Activated B cell treated with CpG ODN at 0.5 μM for 24 hours (primary cell): ENCODE data around the gene JAG1. TPM values are rescaled to one million over a fixed set of nuclear protein-coding genes. Genes with fewer than 3 reads are reported as not detected.

Experiments used
- ATAC-seq: fragments of 200-7000 bp; cut with Tn5 transposase; one replicate; pipeline ENCODE4 v1.10.0; 2021; ENCODE audit warnings: low read depth, mild to moderate bottlenecking, moderate library complexity
- CTCF ChIA-PET: fragments of 350-600 bp; sonication (Branson Sonifier 250); formaldehyde crosslinking; loops from one replicate; lab custom pipeline; 2021; ENCODE audit warnings: antibody characterized with exemption; lab: Charles Lee
- POLR2A ChIA-PET: fragments of 350-600 bp; sonication (Branson Sonifier 250); formaldehyde crosslinking; loops from one replicate; lab custom pipeline; 2021; ENCODE audit warnings: antibody characterized with exemption; lab: Charles Lee
- DNase-seq: peaks from one replicate; pipeline ENCODE4 v3.0.0; 2022
- H3K27ac Mint-ChIP-seq: one replicate; pipeline ENCODE4 v1.8.0; 2020; ENCODE audit warnings: mixed read lengths
- H3K27me3 Mint-ChIP-seq: one replicate; pipeline ENCODE4 v1.8.0; 2021; ENCODE audit warnings: mixed read lengths
- H3K36me3 Mint-ChIP-seq: one replicate; pipeline ENCODE4 v1.8.0; 2021; ENCODE audit warnings: low read depth, mixed read lengths
- H3K4me1 Mint-ChIP-seq: one replicate; pipeline ENCODE4 v1.8.0; 2021; ENCODE audit warnings: mixed read lengths
- H3K4me3 Mint-ChIP-seq: one replicate; pipeline ENCODE4 v1.8.0; 2020; ENCODE audit warnings: mild to moderate bottlenecking, mixed read lengths
- H3K9me3 Mint-ChIP-seq: one replicate; pipeline ENCODE4 v1.8.0; 2020; ENCODE audit warnings: mixed read lengths
- intact Hi-C: fragments of 100-400 bp; cut with micrococcal nuclease; formaldehyde crosslinking; loops from one replicate; pipeline ENCODE4 v1.15.1; 2024
- total RNA-seq: library from RNA; stranded (reverse); gene quantifications from 2 replicates; pipeline ENCODE4 v1.2.3, GENCODE V29; 2022
- TF ChIP-seq, protein P1 (sequence below): fragments of 200-600 bp; IDR thresholded peaks from one replicate; pipeline ENCODE4 v1.8.0; 2022; ENCODE audit warnings: antibody characterized with exemption, mild to moderate bottlenecking

JAG1 gene
- total RNA-seq, 1 donor from 2014 or later: not detected

DNA sequence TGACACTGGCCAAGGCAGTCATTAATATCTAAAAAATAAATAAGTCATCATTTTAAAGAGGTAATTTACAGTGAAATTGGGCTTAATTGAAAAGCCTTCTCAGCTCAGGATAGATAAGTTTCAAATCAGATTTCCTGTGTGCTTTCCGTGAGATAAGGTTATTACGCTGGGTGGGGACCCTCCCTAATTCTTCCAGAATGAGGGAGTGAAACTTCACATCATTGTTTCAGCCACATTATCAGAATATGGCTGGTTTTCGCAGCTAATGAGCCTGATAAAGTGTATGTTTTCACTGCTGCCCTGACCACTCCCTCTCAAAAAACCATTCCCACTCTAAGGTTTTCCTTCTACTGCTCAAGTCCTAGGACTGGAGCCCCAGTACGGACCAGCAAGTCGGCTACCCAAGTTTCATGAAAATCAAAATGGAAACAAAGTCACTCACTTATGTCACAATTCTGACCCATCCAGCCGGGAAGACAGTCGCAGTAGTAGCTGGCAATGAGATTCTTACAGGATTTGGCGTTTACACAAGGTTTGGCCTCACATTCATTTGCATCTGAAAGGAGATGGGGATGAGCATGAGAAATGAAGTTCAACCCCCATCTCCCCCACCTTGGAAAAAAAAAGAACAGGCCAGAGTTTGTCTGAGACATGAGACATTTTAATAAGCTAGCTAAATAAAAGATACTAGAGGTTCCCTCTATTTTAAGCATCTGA, 24.6 kb downstream of the JAG1 start:
- H3K27me3 Mint-ChIP-seq: peaks cover 17% of the 10 kb centered on the region
- ATAC-seq: no peak
- DNase-seq: no peak
- TF ChIP-seq, protein P1, sequence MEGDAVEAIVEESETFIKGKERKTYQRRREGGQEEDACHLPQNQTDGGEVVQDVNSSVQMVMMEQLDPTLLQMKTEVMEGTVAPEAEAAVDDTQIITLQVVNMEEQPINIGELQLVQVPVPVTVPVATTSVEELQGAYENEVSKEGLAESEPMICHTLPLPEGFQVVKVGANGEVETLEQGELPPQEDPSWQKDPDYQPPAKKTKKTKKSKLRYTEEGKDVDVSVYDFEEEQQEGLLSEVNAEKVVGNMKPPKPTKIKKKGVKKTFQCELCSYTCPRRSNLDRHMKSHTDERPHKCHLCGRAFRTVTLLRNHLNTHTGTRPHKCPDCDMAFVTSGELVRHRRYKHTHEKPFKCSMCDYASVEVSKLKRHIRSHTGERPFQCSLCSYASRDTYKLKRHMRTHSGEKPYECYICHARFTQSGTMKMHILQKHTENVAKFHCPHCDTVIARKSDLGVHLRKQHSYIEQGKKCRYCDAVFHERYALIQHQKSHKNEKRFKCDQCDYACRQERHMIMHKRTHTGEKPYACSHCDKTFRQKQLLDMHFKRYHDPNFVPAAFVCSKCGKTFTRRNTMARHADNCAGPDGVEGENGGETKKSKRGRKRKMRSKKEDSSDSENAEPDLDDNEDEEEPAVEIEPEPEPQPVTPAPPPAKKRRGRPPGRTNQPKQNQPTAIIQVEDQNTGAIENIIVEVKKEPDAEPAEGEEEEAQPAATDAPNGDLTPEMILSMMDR: no peak
- intact Hi-C loops: no loop called here
- no peak overlapping the region for H3K27ac Mint-ChIP-seq
- POLR2A ChIA-PET: no interaction called here
- no peaks in the 10 kb centered on the region for H3K36me3 Mint-ChIP-seq
- CTCF ChIA-PET: no interaction called here
- no peak overlapping the region for H3K4me3 Mint-ChIP-seq
- no peaks in the 10 kb centered on the region for H3K9me3 Mint-ChIP-seq
- no peaks in the 10 kb centered on the region for H3K4me1 Mint-ChIP-seq

DNA sequence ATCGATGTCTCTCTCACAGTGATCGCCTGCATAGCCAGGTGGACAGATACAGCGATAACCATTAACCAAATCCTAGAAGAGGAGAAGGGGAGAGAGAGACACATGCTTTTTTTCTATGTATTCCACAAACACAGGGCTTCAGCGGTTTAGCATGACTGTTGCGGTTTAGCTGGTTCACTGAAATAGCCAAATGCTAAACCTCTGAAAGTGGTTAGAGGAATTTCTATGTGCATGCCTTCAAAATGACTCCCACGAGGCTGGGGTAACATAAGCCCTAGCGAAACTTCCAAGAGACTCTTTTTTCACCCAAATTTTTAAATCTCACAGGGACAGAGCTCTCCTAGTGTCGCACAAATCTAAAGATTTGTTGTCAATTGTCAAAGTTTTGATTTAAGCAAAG, 25.1 kb downstream of the JAG1 start:
- H3K36me3 Mint-ChIP-seq: no peaks in the 10 kb centered on the region
- no peak overlapping the region for H3K27ac Mint-ChIP-seq
- H3K9me3 Mint-ChIP-seq: no peaks in the 10 kb centered on the region
- CTCF ChIA-PET: no interaction called here
- DNase-seq: no peak
- intact Hi-C loops: no loop called here
- ATAC-seq: no peak
- no peak overlapping the region for H3K4me3 Mint-ChIP-seq
- H3K4me1 Mint-ChIP-seq: no peaks in the 10 kb centered on the region
- TF ChIP-seq, protein P1: no peak
- peaks cover 17% of the 10 kb centered on the region for H3K27me3 Mint-ChIP-seq
- POLR2A ChIA-PET: no interaction called here

DNA sequence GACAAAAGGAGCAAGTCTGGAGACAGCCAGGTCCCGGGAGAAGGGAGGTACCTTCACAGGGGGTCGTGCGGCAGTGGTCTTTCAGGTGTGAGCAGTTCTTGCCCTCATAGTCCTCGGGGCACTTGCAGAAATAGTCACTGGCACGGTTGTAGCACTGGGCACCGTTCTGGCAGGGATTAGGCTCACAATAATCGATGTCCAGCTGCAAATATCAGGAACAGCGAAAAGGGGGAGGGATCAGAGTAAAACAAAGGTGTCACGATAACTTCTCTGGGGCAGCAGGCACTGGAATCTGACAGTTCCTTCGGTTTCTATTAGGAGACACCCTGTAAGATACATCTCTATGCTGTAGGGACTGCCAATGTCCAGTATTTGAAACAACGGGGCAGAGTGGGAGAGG, 25.9 kb downstream of the JAG1 start:
- H3K36me3 Mint-ChIP-seq: no peaks in the 10 kb centered on the region
- ATAC-seq (no peak), DNase-seq (no peak)
- no peak overlapping the region for H3K27ac Mint-ChIP-seq
- H3K9me3 Mint-ChIP-seq: no peaks in the 10 kb centered on the region
- H3K27me3 Mint-ChIP-seq: peaks cover 17% of the 10 kb centered on the region
- no peak overlapping the region for H3K4me3 Mint-ChIP-seq
- CTCF ChIA-PET: no interaction called here
- intact Hi-C loops: no loop called here
- POLR2A ChIA-PET: no interaction called here
- no peaks in the 10 kb centered on the region for H3K4me1 Mint-ChIP-seq
- TF ChIP-seq, protein P1: no peak

DNA sequence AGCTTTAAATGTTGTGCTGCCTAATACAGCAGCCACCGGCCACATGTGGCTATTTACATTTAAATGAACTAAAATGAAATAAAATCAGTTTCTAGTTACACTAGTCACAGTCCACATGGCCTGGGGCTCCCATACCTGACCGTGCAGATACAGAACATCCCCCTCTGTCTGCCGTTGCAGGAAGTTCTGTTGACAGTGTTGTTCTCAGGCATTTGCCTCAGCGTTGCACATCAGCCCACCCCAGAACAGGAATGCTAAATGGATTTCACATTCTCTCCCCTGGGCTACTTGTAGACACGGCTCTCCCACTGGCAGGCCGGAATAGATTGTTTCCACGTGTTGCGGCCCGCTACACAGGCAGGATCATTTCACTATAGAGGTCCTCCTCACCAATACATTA, 26.3 kb downstream of the JAG1 start:
- ATAC-seq: no peak
- CTCF ChIA-PET: no interaction called here
- Mint-ChIP-seq H3K27me3 (peaks cover 13% of the 10 kb centered on the region), H3K36me3 (no peaks in the 10 kb centered on the region), H3K4me3 (no peak overlapping the region), H3K4me1 (no peaks in the 10 kb centered on the region), H3K27ac (no peak overlapping the region), H3K9me3 (no peaks in the 10 kb centered on the region)
- no peak for DNase-seq
- intact Hi-C loops: no loop called here
- POLR2A ChIA-PET: no interaction called here
- TF ChIP-seq, protein P1: no peak

DNA sequence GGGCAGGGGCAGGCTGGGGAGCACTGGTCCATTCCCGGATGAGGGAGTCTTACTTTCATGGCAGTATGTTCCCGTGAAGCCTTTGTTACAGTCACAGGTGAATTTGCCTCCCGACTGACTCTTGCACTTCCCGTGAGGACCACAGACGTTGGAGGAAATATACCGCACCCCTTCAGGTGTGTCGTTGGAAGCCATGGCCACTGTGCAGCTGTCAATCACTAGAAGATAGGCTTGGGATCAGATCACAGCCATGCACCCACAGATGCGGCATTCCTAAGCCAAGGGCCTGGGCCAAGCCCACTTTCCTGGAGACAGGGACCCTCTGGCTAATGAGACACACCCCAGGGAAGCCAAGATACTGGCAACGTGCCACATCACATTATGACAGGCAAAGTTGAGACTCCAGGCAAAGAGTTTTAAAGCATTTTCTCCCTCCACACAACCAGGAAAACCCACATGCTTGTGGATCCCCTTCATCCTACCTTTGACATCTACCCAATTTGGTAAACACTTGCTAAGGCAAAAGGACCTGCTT, 26.8 kb downstream of the JAG1 start:
- Mint-ChIP-seq H3K27me3 (peaks cover 12% of the 10 kb centered on the region), H3K9me3 (no peaks in the 10 kb centered on the region), H3K4me1 (no peaks in the 10 kb centered on the region), H3K27ac (no peak overlapping the region), H3K36me3 (no peaks in the 10 kb centered on the region), H3K4me3 (no peak overlapping the region)
- DNase-seq: no peak
- TF ChIP-seq, protein P1: no peak
- POLR2A ChIA-PET: no interaction called here
- intact Hi-C loops: no loop called here
- CTCF ChIA-PET: no interaction called here
- no peak for ATAC-seq
